ENCODE measurements around the gene GNAO1.

GRCh38 chr16:56289416-56289815, 98.1 kb downstream of the GNAO1 start:
- TF ChIP-seq TSHZ2 (CRISPR knock-in tag; IDR thresholded peaks at IDR 0.05) (no peak), CSRNP3 (CRISPR knock-in tag; IDR thresholded peaks at IDR 0.05) (no peak), RARB (CRISPR knock-in tag; IDR thresholded peaks at IDR 0.05) (no peak), GLIS3 (CRISPR knock-in tag; IDR thresholded peaks at IDR 0.05) (no peak), ZFP3 (CRISPR knock-in tag; IDR thresholded peaks at IDR 0.05) (no peak), ZC3H10 (CRISPR knock-in tag; IDR thresholded peaks at IDR 0.05) (no peak), ZFP30 (CRISPR knock-in tag; IDR thresholded peaks at IDR 0.05) (no peak), PATZ1 (CRISPR knock-in tag; IDR thresholded peaks at IDR 0.05; ENCODE audit: borderline replicate concordance) (no peak), ESRRG (CRISPR knock-in tag; IDR thresholded peaks at IDR 0.05) (no peak), SNAI2 (CRISPR knock-in tag; IDR thresholded peaks at IDR 0.05) (no peak), OSR1 (CRISPR knock-in tag; IDR thresholded peaks at IDR 0.05) (no peak), CREB5 (CRISPR knock-in tag; IDR thresholded peaks at IDR 0.05; ENCODE audit: low read depth) (no peak), ZNF565 (CRISPR knock-in tag; conservative IDR thresholded peaks at IDR 0.05; ENCODE audit: low read depth) (no peak)
